Measurements from ENCODE around the gene WWOX. TPM values are rescaled to one million over a fixed set of nuclear protein-coding genes. Genes with fewer than 3 reads are reported as not detected.

The WWOX gene
- total and polyA plus RNA-seq, 2 of the 13 experiments (the other 11 are each of a cell fraction or from before 2014, with no cell fraction given), result 9.1 to 37.4 TPM

DNA sequence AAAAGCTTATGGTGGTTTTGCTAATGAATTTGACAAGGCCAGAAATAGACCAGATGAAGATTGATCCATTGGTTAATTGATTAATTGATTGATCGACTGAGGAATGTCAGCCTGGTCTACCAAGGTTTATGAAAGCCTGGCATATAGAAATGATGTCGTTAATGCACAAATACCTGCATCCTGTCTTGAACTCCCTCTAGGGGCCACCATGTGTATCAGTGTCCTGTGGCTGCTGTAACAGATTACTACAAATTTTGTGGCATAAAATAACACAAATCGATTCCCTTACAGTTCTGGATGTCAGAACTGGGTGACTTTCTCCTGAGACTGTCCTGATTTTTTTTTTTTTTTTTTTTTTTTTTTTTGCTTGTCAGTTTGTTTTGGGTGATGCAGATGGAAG is 947.9 kb downstream of the WWOX start:
- no peaks in the 10 kb centered on the region for H3K27me3 ChIP-seq (ENCODE audit: control insufficient read depth in 1 of 2, insufficient read depth in 2 of 2, low read length in 2 of 2)
- H3K9me3 ChIP-seq (ENCODE audit: low read length), result no peaks in the 10 kb centered on the region
- no peaks in the 10 kb centered on the region for H3K36me3 ChIP-seq (replicated peaks in 1 of 2; ENCODE audit: control insufficient read depth in 1 of 2, insufficient read depth in 2 of 2, low read length in 2 of 2)
- peak; percentile 80 for ATAC-seq
- TF ChIP-seq RAD21 (CRISPR knock-in tag; IDR thresholded peaks at IDR 0.05), result peak; percentile 35; the same call in 1 of the 2 replicates
- TF ChIP-seq XRCC5 (optimal IDR thresholded peaks at IDR 0.05; ENCODE audit: low read length), result peak; percentile 16
- no peak for TF ChIP-seq ZNF441 (CRISPR knock-in tag; IDR thresholded peaks at IDR 0.05; ENCODE audit: borderline replicate concordance)
- TF ChIP-seq TP53 (CRISPR knock-in tag; conservative IDR thresholded peaks at IDR 0.05), result no peak
- TF ChIP-seq, protein P1, sequence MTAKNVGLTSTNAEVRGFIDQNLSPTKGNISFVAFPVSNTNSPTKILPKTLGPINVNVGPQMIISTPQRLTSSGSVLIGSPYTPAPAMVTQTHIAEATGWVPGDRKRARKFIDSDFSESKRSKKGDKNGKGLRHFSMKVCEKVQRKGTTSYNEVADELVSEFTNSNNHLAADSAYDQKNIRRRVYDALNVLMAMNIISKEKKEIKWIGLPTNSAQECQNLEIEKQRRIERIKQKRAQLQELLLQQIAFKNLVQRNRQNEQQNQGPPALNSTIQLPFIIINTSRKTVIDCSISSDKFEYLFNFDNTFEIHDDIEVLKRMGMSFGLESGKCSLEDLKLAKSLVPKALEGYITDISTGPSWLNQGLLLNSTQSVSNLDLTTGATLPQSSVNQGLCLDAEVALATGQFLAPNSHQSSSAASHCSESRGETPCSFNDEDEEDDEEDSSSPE (CRISPR knock-in tag; IDR thresholded peaks at IDR 0.05), result no peak
- no peak for TF ChIP-seq NFE2L2 (IDR thresholded peaks at IDR 0.05; ENCODE audit: low read length)
- TF ChIP-seq ZNF12 (CRISPR knock-in tag; IDR thresholded peaks at IDR 0.05), result peak; percentile 97
- TF ChIP-seq ZNF878 (CRISPR knock-in tag; IDR thresholded peaks at IDR 0.05), result no peak
- no peak for TF ChIP-seq ZNF569 (CRISPR knock-in tag; IDR thresholded peaks at IDR 0.05; ENCODE audit: borderline replicate concordance)
- TF ChIP-seq, protein P2, sequence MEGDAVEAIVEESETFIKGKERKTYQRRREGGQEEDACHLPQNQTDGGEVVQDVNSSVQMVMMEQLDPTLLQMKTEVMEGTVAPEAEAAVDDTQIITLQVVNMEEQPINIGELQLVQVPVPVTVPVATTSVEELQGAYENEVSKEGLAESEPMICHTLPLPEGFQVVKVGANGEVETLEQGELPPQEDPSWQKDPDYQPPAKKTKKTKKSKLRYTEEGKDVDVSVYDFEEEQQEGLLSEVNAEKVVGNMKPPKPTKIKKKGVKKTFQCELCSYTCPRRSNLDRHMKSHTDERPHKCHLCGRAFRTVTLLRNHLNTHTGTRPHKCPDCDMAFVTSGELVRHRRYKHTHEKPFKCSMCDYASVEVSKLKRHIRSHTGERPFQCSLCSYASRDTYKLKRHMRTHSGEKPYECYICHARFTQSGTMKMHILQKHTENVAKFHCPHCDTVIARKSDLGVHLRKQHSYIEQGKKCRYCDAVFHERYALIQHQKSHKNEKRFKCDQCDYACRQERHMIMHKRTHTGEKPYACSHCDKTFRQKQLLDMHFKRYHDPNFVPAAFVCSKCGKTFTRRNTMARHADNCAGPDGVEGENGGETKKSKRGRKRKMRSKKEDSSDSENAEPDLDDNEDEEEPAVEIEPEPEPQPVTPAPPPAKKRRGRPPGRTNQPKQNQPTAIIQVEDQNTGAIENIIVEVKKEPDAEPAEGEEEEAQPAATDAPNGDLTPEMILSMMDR (CRISPR knock-in tag; IDR thresholded peaks at IDR 0.05), result peak; percentile 60
- peak; percentile 80 for TF ChIP-seq SMC3 (IDR thresholded peaks at IDR 0.05; ENCODE audit: low read length)
- peak; percentile 75 for TF ChIP-seq STAG1 (CRISPR knock-in tag; IDR thresholded peaks at IDR 0.05)
- TF ChIP-seq ZNF501 (CRISPR knock-in tag; IDR thresholded peaks at IDR 0.05), result no peak
- no peak for TF ChIP-seq PHB2 (IDR thresholded peaks at IDR 0.05; ENCODE audit: partially characterized antibody)
- TF ChIP-seq, protein P3, sequence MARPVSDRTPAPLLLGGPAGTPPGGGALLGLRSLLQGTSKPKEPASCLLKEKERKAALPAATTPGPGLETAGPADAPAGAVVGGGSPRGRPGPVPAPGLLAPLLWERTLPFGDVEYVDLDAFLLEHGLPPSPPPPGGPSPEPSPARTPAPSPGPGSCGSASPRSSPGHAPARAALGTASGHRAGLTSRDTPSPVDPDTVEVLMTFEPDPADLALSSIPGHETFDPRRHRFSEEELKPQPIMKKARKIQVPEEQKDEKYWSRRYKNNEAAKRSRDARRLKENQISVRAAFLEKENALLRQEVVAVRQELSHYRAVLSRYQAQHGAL (CRISPR knock-in tag; IDR thresholded peaks at IDR 0.05; ENCODE audit: not compliant biosample characterization), result no peak
- no peaks in the 10 kb centered on the region for H4K20me1 ChIP-seq (ENCODE audit: insufficient read depth, low read length)
- H3K27ac ChIP-seq (ENCODE audit: extremely low read length, insufficient read depth, low read length), result no peak overlapping the region
- CTCF ChIA-PET (ENCODE audit: low intra/inter-chr PET ratio, low total read pairs), result interaction anchor here (1.6 kb wide), 1 partner anchor 122 kb away, joined by 8 read pairs; no protein-coding TSS in a partner anchor
- in situ Hi-C loops (cut with HindIII; ENCODE audit: extremely low pct_ligation_motif_present, low pct_unique_long_range_greater_than_20kb) (loop anchor here (10.0 to 25.0 kb wide), 2 partner anchors 343 to 810 kb away; no protein-coding TSS in a partner anchor), intact Hi-C loops (cut with micrococcal nuclease; ENCODE audit: unreplicated experiment) (loop anchor here (1.0 to 10.0 kb wide), 3 partner anchors 122 to 543 kb away; no protein-coding TSS in a partner anchor)
- POLR2A ChIA-PET, result no interaction called here
- no peaks in the 10 kb centered on the region for H3K4me1 ChIP-seq (ENCODE audit: insufficient read depth, low read length)
- WGBS (ENCODE audit: low lambda C conversion rate), result 0% methylated on average over 3 of the region's 3 CpGs
- no peak overlapping the region for H2AFZ ChIP-seq (ENCODE audit: low read length)
- BruUV-seq (replicated peaks), result no TSS peak
- peak; percentile 29 for DNase-seq (ENCODE audit: low spot score)
- H3K79me2 ChIP-seq (ENCODE audit: insufficient read depth, low read length), result no peaks in the 10 kb centered on the region
- H3K4me3 ChIP-seq (replicated peaks in 1 of 3; ENCODE audit: insufficient read depth in 1 of 3, low read depth in 2 of 3, low read length in 3 of 3), result no peak overlapping the region
- no peak overlapping the region for H3K4me2 ChIP-seq (ENCODE audit: low read depth, low read length)
- no peak overlapping the region for H3K9ac ChIP-seq (ENCODE audit: insufficient read depth, low read depth, low read length)
- FAIRE-seq, result peak; percentile 72
